Activated T-cell treated with anti-CD3 and anti-CD28 coated beads, Interleukin-2, amount 50 U/mL, for 24 hours (primary cell): ENCODE data around the gene SPECC1L.
"Not testable (repeated sequence)": the region's sequence is repeated elsewhere in the genome, so short reads cannot be mapped to it uniquely, and the experiment has no call there.

Source experiments
- DNase-seq: peaks from one replicate; pipeline ENCODE4 v3.0.0-alpha.2; 2020
- H3K27ac Mint-ChIP-seq: 2 replicates; pipeline ENCODE4 v1.8.0; 2020; ENCODE audit warnings: mild to moderate bottlenecking, mixed read lengths
- H3K27me3 Mint-ChIP-seq: 2 replicates; pipeline ENCODE4 v1.8.0; 2020; ENCODE audit warnings: mixed read lengths
- H3K36me3 Mint-ChIP-seq: 2 replicates; pipeline ENCODE4 v1.8.0; 2020; ENCODE audit warnings: low read depth, mixed read lengths
- H3K4me1 Mint-ChIP-seq: 2 replicates; pipeline ENCODE4 v1.8.0; 2020; ENCODE audit warnings: low read depth, mixed read lengths
- H3K4me3 Mint-ChIP-seq: 2 replicates; pipeline ENCODE4 v1.8.0; 2020; ENCODE audit warnings: mild to moderate bottlenecking, moderate library complexity, mixed read lengths
- H3K9me3 Mint-ChIP-seq: 2 replicates; pipeline ENCODE4 v1.8.0; 2020; ENCODE audit warnings: mixed read lengths

SPECC1L gene

GRCh38 chr22:24259459-24259858 is 11.2 kb upstream of the SPECC1L start:
- H3K4me3 Mint-ChIP-seq, H3K27me3 Mint-ChIP-seq, H3K4me1 Mint-ChIP-seq, H3K9me3 Mint-ChIP-seq, H3K36me3 Mint-ChIP-seq: not testable (repeated sequence)
- DNase-seq = peak; percentile 76
- peak overlapping the region; percentile 29 for H3K27ac Mint-ChIP-seq

GRCh38 chr22:24262185-24262749 is 8.4 kb upstream of the SPECC1L start:
- H3K9me3 Mint-ChIP-seq, H3K36me3 Mint-ChIP-seq, DNase-seq, H3K27ac Mint-ChIP-seq, H3K4me3 Mint-ChIP-seq, H3K27me3 Mint-ChIP-seq, H3K4me1 Mint-ChIP-seq: not testable (repeated sequence)

- not testable (repeated sequence) for H3K9me3 Mint-ChIP-seq, H3K4me1 Mint-ChIP-seq, H3K27ac Mint-ChIP-seq, H3K36me3 Mint-ChIP-seq, DNase-seq, H3K27me3 Mint-ChIP-seq, H3K4me3 Mint-ChIP-seq
Measured at GRCh38 chr22:24263479-24263878, 7.2 kb upstream of the SPECC1L start.

- H3K27ac Mint-ChIP-seq, DNase-seq, H3K27me3 Mint-ChIP-seq: not testable (repeated sequence)
Measured at GRCh38 chr22:24264329-24264896, 6.2 kb upstream of the SPECC1L start.

GRCh38 chr22:24265734-24266133 is 4.9 kb upstream of the SPECC1L start:
- no peak overlapping the region for H3K4me3 Mint-ChIP-seq
- H3K36me3 Mint-ChIP-seq = no peaks in the 10 kb centered on the region
- H3K27me3 Mint-ChIP-seq = no peaks in the 10 kb centered on the region
- no peak overlapping the region for H3K27ac Mint-ChIP-seq
- peaks cover 9% of the 10 kb centered on the region for H3K4me1 Mint-ChIP-seq
- no peak for DNase-seq
- no peaks in the 10 kb centered on the region for H3K9me3 Mint-ChIP-seq

More at GRCh38 chr22:24264329-24264896, 6.2 kb upstream of the SPECC1L start:
- not testable (repeated sequence) for H3K4me3 Mint-ChIP-seq, H3K4me1 Mint-ChIP-seq, H3K9me3 Mint-ChIP-seq, H3K36me3 Mint-ChIP-seq

- DNase-seq, H3K27me3 Mint-ChIP-seq, H3K27ac Mint-ChIP-seq, H3K9me3 Mint-ChIP-seq, H3K36me3 Mint-ChIP-seq, H3K4me3 Mint-ChIP-seq: not testable (repeated sequence)
- H3K4me1 Mint-ChIP-seq = peaks cover 11% of the 10 kb centered on the region
Measured at GRCh38 chr22:24266495-24266894, 4.1 kb upstream of the SPECC1L start.

- H3K36me3 Mint-ChIP-seq = peaks cover 18% of the 10 kb centered on the region
- peak overlapping the region; percentile 87 for H3K4me3 Mint-ChIP-seq
- no peak for DNase-seq
- H3K4me1 Mint-ChIP-seq = peaks cover 43% of the 10 kb centered on the region
- no peaks in the 10 kb centered on the region for H3K9me3 Mint-ChIP-seq
- peak overlapping the region; percentile 93 for H3K27ac Mint-ChIP-seq
- H3K27me3 Mint-ChIP-seq = no peaks in the 10 kb centered on the region
Measured at GRCh38 chr22:24271386-24271854, 789 bp downstream of the SPECC1L start.

GRCh38 chr22:24273031-24273430 is 2.4 kb downstream of the SPECC1L start:
- H3K27me3 Mint-ChIP-seq, DNase-seq, H3K9me3 Mint-ChIP-seq: not testable (repeated sequence)
- peaks cover 28% of the 10 kb centered on the region for H3K36me3 Mint-ChIP-seq
- H3K27ac Mint-ChIP-seq = peak overlapping the region; percentile 93
- peaks cover 48% of the 10 kb centered on the region for H3K4me1 Mint-ChIP-seq
- peak overlapping the region; percentile 87 for H3K4me3 Mint-ChIP-seq

GRCh38 chr22:24273906-24274305 is 3.3 kb downstream of the SPECC1L start:
- Mint-ChIP-seq H3K36me3 (peaks cover 30% of the 10 kb centered on the region), H3K4me1 (peaks cover 52% of the 10 kb centered on the region)
- not testable (repeated sequence) for H3K4me3 Mint-ChIP-seq, DNase-seq, H3K27ac Mint-ChIP-seq, H3K9me3 Mint-ChIP-seq, H3K27me3 Mint-ChIP-seq

- peaks cover 33% of the 10 kb centered on the region for H3K36me3 Mint-ChIP-seq
- H3K27ac Mint-ChIP-seq, DNase-seq, H3K9me3 Mint-ChIP-seq, H3K27me3 Mint-ChIP-seq, H3K4me3 Mint-ChIP-seq: not testable (repeated sequence)
- H3K4me1 Mint-ChIP-seq = peaks cover 57% of the 10 kb centered on the region
Measured at GRCh38 chr22:24274696-24275405, 4.2 kb downstream of the SPECC1L start.

- H3K27me3 Mint-ChIP-seq, DNase-seq, H3K9me3 Mint-ChIP-seq, H3K27ac Mint-ChIP-seq, H3K4me3 Mint-ChIP-seq: not testable (repeated sequence)
- Mint-ChIP-seq H3K36me3 (peaks cover 42% of the 10 kb centered on the region), H3K4me1 (peaks cover 57% of the 10 kb centered on the region)
Measured at GRCh38 chr22:24280363-24280762, 9.7 kb downstream of the SPECC1L start.

GRCh38 chr22:24282401-24282800 is 11.8 kb downstream of the SPECC1L start:
- Mint-ChIP-seq H3K27me3 (no peaks in the 10 kb centered on the region), H3K4me3 (no peak overlapping the region), H3K27ac (no peak overlapping the region), H3K9me3 (no peaks in the 10 kb centered on the region), H3K4me1 (peaks cover 65% of the 10 kb centered on the region), H3K36me3 (peaks cover 32% of the 10 kb centered on the region)
- no peak for DNase-seq

GRCh38 chr22:24284747-24285203 is 14.1 kb downstream of the SPECC1L start:
- Mint-ChIP-seq H3K4me1 (peaks cover 66% of the 10 kb centered on the region), H3K36me3 (peaks cover 29% of the 10 kb centered on the region), H3K27ac (peak overlapping the region; percentile 92), H3K4me3 (peak overlapping the region; percentile 37), H3K9me3 (no peaks in the 10 kb centered on the region), H3K27me3 (no peaks in the 10 kb centered on the region)
- DNase-seq = no peak

GRCh38 chr22:24285245-24285644 is 14.6 kb downstream of the SPECC1L start:
- no peaks in the 10 kb centered on the region for H3K9me3 Mint-ChIP-seq

GRCh38 chr22:24287212-24287611 is 16.6 kb downstream of the SPECC1L start:
- not testable (repeated sequence) for H3K27ac Mint-ChIP-seq, H3K4me3 Mint-ChIP-seq, H3K27me3 Mint-ChIP-seq, DNase-seq, H3K9me3 Mint-ChIP-seq
- peaks cover 72% of the 10 kb centered on the region for H3K4me1 Mint-ChIP-seq
- peaks cover 14% of the 10 kb centered on the region for H3K36me3 Mint-ChIP-seq

More at GRCh38 chr22:24285245-24285644, 14.6 kb downstream of the SPECC1L start:
- peak overlapping the region; percentile 92 for H3K27ac Mint-ChIP-seq
- DNase-seq = no peak
- H3K4me3 Mint-ChIP-seq = peak overlapping the region; percentile 37
- peaks cover 28% of the 10 kb centered on the region for H3K36me3 Mint-ChIP-seq
- no peaks in the 10 kb centered on the region for H3K27me3 Mint-ChIP-seq
- peaks cover 69% of the 10 kb centered on the region for H3K4me1 Mint-ChIP-seq
